ENCODE results near the gene DDA1. TPM values are rescaled to one million over a fixed set of nuclear protein-coding genes. Genes with fewer than 3 reads are reported as not detected.
A peak's percentile ranks its signal among the peaks of the same experiment; 100 is the strongest.
"Not testable (repeated sequence)": the region's sequence is repeated elsewhere in the genome, so short reads cannot be mapped to it uniquely, and the experiment has no call there.

DDA1 gene
- total RNA-seq, 1 experiment from 2014 or later, result 55.6 TPM

GRCh38 chr19:17268754-17269153 lies 40.6 kb upstream of the DDA1 start:
- no peak overlapping the region for H3K4me3 ChIP-seq (ENCODE audit: low read depth, low read length)
- no peaks in the 10 kb centered on the region; the same call in 1 of the 2 replicates for H3K36me3 ChIP-seq (ENCODE audit: control insufficient read depth, insufficient read depth, low read length)
- Mint-ChIP-seq H3K27ac (ENCODE audit: unreplicated experiment) (no peak overlapping the region), H3K9me3 (ENCODE audit: unreplicated experiment) (no peaks in the 10 kb centered on the region), H3K36me3 (ENCODE audit: insufficient read depth, unreplicated experiment) (peaks cover 56% of the 10 kb centered on the region), H3K4me3 (ENCODE audit: unreplicated experiment) (peak overlapping the region; percentile 74), H3K27me3 (ENCODE audit: insufficient read depth, unreplicated experiment) (no peaks in the 10 kb centered on the region), H3K4me1 (ENCODE audit: low read depth, unreplicated experiment) (peaks cover 7% of the 10 kb centered on the region)
- no peak for DNase-seq
- ChIA-PET POLR2A (interaction anchor here (0.8 kb wide), 1 partner anchor 53 kb away, joined by 4 read pairs; the partner anchor contains the start of gene USE1), CTCF (interaction anchor here (0.7 kb wide), 1 partner anchor 138 kb away, joined by 5 read pairs; no protein-coding TSS in a partner anchor)
- H3K9me3 ChIP-seq, result no peaks in the 10 kb centered on the region
- H3K27me3 ChIP-seq (replicated peaks; ENCODE audit: control insufficient read depth, insufficient read depth, low read length), result no peaks in the 10 kb centered on the region
- intact Hi-C loops (cut with micrococcal nuclease; ENCODE audit: unreplicated experiment), result loop anchor here (5.0 kb wide), 1 partner anchor 41 kb away; the partner anchor contains the start of gene OCEL1
- TF ChIP-seq, protein P1, sequence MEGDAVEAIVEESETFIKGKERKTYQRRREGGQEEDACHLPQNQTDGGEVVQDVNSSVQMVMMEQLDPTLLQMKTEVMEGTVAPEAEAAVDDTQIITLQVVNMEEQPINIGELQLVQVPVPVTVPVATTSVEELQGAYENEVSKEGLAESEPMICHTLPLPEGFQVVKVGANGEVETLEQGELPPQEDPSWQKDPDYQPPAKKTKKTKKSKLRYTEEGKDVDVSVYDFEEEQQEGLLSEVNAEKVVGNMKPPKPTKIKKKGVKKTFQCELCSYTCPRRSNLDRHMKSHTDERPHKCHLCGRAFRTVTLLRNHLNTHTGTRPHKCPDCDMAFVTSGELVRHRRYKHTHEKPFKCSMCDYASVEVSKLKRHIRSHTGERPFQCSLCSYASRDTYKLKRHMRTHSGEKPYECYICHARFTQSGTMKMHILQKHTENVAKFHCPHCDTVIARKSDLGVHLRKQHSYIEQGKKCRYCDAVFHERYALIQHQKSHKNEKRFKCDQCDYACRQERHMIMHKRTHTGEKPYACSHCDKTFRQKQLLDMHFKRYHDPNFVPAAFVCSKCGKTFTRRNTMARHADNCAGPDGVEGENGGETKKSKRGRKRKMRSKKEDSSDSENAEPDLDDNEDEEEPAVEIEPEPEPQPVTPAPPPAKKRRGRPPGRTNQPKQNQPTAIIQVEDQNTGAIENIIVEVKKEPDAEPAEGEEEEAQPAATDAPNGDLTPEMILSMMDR (IDR thresholded peaks at IDR 0.05; ENCODE audit: insufficient read depth in 1 of 2, low read depth in 1 of 2, low read length in 1 of 2, severe bottlenecking in 1 of 2, unreplicated experiment in 1 of 2), result no peak
- no peaks in the 10 kb centered on the region; the same call in 1 of the 2 replicates for H3K4me1 ChIP-seq
- no TSS peak for BruUV-seq (replicated peaks)

DNA sequence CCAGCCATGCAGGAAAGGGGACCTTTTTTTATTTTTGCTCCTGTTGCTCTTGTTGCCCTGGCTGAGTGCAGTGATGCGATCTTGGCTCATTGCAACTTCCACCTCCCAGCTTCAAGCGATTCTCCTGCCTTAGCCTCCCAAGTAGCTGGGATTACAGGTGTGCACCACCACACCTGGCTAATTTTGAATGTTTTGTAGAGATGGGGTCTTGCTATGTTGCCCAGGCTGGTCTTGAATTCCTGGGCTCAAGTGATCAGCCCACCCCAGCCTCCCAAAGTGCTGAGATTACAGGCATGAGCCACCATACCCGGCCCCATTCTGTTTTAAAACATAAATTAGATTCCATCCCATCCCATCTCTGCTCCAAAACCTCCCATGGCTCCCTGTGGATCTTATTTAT lies 34.5 kb upstream of the DDA1 start:
- H3K27ac Mint-ChIP-seq (ENCODE audit: unreplicated experiment); H3K4me3 Mint-ChIP-seq (ENCODE audit: unreplicated experiment); POLR2A ChIA-PET; H3K9me3 Mint-ChIP-seq (ENCODE audit: unreplicated experiment); H3K36me3 ChIP-seq (ENCODE audit: control insufficient read depth, insufficient read depth, low read length); H3K4me3 ChIP-seq (ENCODE audit: low read depth, low read length); intact Hi-C loops (cut with micrococcal nuclease; ENCODE audit: unreplicated experiment); H3K4me1 Mint-ChIP-seq (ENCODE audit: low read depth, unreplicated experiment); CTCF ChIA-PET; H3K4me1 ChIP-seq; H3K27me3 Mint-ChIP-seq (ENCODE audit: insufficient read depth, unreplicated experiment); DNase-seq; H3K9me3 ChIP-seq; H3K27me3 ChIP-seq (replicated peaks; ENCODE audit: control insufficient read depth, insufficient read depth, low read length); BruUV-seq (replicated peaks): not testable (repeated sequence)
- H3K36me3 Mint-ChIP-seq (ENCODE audit: insufficient read depth, unreplicated experiment), result peaks cover 64% of the 10 kb centered on the region

- Histone ChIP-seq H3K36me3 (ENCODE audit: control insufficient read depth, insufficient read depth, low read length) (no peaks in the 10 kb centered on the region; the same call in 1 of the 2 replicates), H3K4me1 (no peaks in the 10 kb centered on the region), H3K9me3 (no peaks in the 10 kb centered on the region), H3K4me3 (ENCODE audit: low read depth, low read length) (no peak overlapping the region), H3K27me3 (replicated peaks; ENCODE audit: control insufficient read depth, insufficient read depth, low read length) (no peaks in the 10 kb centered on the region)
- Mint-ChIP-seq H3K4me3 (ENCODE audit: unreplicated experiment) (no peak overlapping the region), H3K27ac (ENCODE audit: unreplicated experiment) (no peak overlapping the region), H3K27me3 (ENCODE audit: insufficient read depth, unreplicated experiment) (no peaks in the 10 kb centered on the region), H3K4me1 (ENCODE audit: low read depth, unreplicated experiment) (no peaks in the 10 kb centered on the region), H3K9me3 (ENCODE audit: unreplicated experiment) (no peaks in the 10 kb centered on the region), H3K36me3 (ENCODE audit: insufficient read depth, unreplicated experiment) (peaks cover 57% of the 10 kb centered on the region)
- intact Hi-C loops (cut with micrococcal nuclease; ENCODE audit: unreplicated experiment), result no loop called here
- DNase-seq, result no peak
- BruUV-seq (replicated peaks), result no TSS peak
- ChIA-PET POLR2A (no interaction called here), CTCF (no interaction called here)
- TF ChIP-seq, protein P1 (IDR thresholded peaks at IDR 0.05; ENCODE audit: insufficient read depth in 1 of 2, low read depth in 1 of 2, low read length in 1 of 2, severe bottlenecking in 1 of 2, unreplicated experiment in 1 of 2), result no peak
Measured at GRCh38 chr19:17275441-17276175, 33.8 kb upstream of the DDA1 start.

Measured in Caco-2 (cell line).